HFFc6 (cell line): ENCODE data around the gene STK32B. TPM values are rescaled to one million over a fixed set of nuclear protein-coding genes. Genes with fewer than 3 reads are reported as not detected.

Experiments
- DNase-seq: peaks from one replicate; pipeline ENCODE4 v3.0.0-alpha.2; 2018
- H3K27ac Mint-ChIP-seq: 2 replicates; pipeline ENCODE4 v1.8.0; 2020; ENCODE audit warnings: mild to moderate bottlenecking, mixed read lengths
- H3K27me3 Mint-ChIP-seq: 2 replicates; pipeline ENCODE4 v1.8.0; 2021; ENCODE audit warnings: mild to moderate bottlenecking, moderate library complexity, mixed read lengths; ENCODE audit not compliant: insufficient read depth
- H3K36me3 Mint-ChIP-seq: 2 replicates; pipeline ENCODE4 v1.8.0; 2021; ENCODE audit warnings: low read depth, mixed read lengths
- H3K4me1 Mint-ChIP-seq: 2 replicates; pipeline ENCODE4 v1.8.0; 2020; ENCODE audit warnings: low read depth, mixed read lengths
- H3K4me3 Mint-ChIP-seq: 2 replicates; pipeline ENCODE4 v1.8.0; 2020; ENCODE audit warnings: mild to moderate bottlenecking, moderate library complexity, mixed read lengths
- H3K9me3 Mint-ChIP-seq: 2 replicates; pipeline ENCODE4 v1.8.0; 2020; ENCODE audit warnings: mild to moderate bottlenecking, mixed read lengths
- CTCF ChIP-seq: fragments of 200-600 bp; sonication (generic); IDR thresholded peaks from 2 replicates; pipeline ENCODE4 v1.5.0; 2021; ENCODE audit warnings: antibody characterized with exemption, mild to moderate bottlenecking
- total RNA-seq, 6 experiments: library from RNA; stranded (reverse); fragmentation: NEBNext Ultra II Directional; extraction: Animal tissue kit (Norgen Biotek cat#: 25700); gene quantifications; 2 replicates in 1 of 6; 3 replicates in 5 of 6; pipeline ENCODE4 v1.2.3, GENCODE V29; 2021

STK32B gene
- total RNA-seq, 6 experiments from 2014 or later, result 0.14 to 0.33 (median 0.18) TPM; not detected in 1

- no peak overlapping the region for H3K27ac Mint-ChIP-seq
- no peak overlapping the region for H3K4me3 Mint-ChIP-seq
- peaks cover 19% of the 10 kb centered on the region for H3K4me1 Mint-ChIP-seq
- peaks cover 43% of the 10 kb centered on the region for H3K27me3 Mint-ChIP-seq
- H3K36me3 Mint-ChIP-seq, result no peaks in the 10 kb centered on the region
- DNase-seq, result no peak
- TF ChIP-seq CTCF, result no peak
- H3K9me3 Mint-ChIP-seq, result no peaks in the 10 kb centered on the region
These were observed 21.1 kb upstream of the STK32B start for GRCh38 chr4:5030221-5030620.

GRCh38 chr4:5030927-5031326, 20.4 kb upstream of the STK32B start:
- peaks cover 39% of the 10 kb centered on the region for H3K27me3 Mint-ChIP-seq
- DNase-seq, result no peak
- H3K36me3 Mint-ChIP-seq, result no peaks in the 10 kb centered on the region
- no peak overlapping the region for H3K4me3 Mint-ChIP-seq
- H3K27ac Mint-ChIP-seq, result no peak overlapping the region
- H3K4me1 Mint-ChIP-seq, result peaks cover 22% of the 10 kb centered on the region
- H3K9me3 Mint-ChIP-seq, result no peaks in the 10 kb centered on the region
- no peak for TF ChIP-seq CTCF

- Mint-ChIP-seq H3K27me3 (peaks cover 28% of the 10 kb centered on the region), H3K36me3 (no peaks in the 10 kb centered on the region), H3K4me1 (peaks cover 36% of the 10 kb centered on the region), H3K9me3 (no peaks in the 10 kb centered on the region), H3K4me3 (no peak overlapping the region), H3K27ac (no peak overlapping the region)
- no peak for DNase-seq
- no peak for TF ChIP-seq CTCF
These were observed 18.5 kb upstream of the STK32B start for GRCh38 chr4:5032813-5033212.

- Mint-ChIP-seq H3K4me3 (no peak overlapping the region), H3K9me3 (no peaks in the 10 kb centered on the region), H3K27me3 (peaks cover 28% of the 10 kb centered on the region), H3K36me3 (no peaks in the 10 kb centered on the region), H3K4me1 (peaks cover 42% of the 10 kb centered on the region), H3K27ac (no peak overlapping the region)
- no peak for DNase-seq
- TF ChIP-seq CTCF, result no peak
These were observed 17.9 kb upstream of the STK32B start for GRCh38 chr4:5033281-5033841.

- H3K36me3 Mint-ChIP-seq, result no peaks in the 10 kb centered on the region
- no peaks in the 10 kb centered on the region for H3K9me3 Mint-ChIP-seq
- H3K27me3 Mint-ChIP-seq, result peaks cover 26% of the 10 kb centered on the region
- TF ChIP-seq CTCF, result no peak
- no peak overlapping the region for H3K4me3 Mint-ChIP-seq
- DNase-seq, result no peak
- peak overlapping the region; percentile 37; the same call in 1 of the 2 replicates for H3K27ac Mint-ChIP-seq
- peaks cover 47% of the 10 kb centered on the region for H3K4me1 Mint-ChIP-seq
These were observed 17.1 kb upstream of the STK32B start for GRCh38 chr4:5034206-5034605.
